IMR-90 (cell line): ENCODE results near the gene RTP5. TPM values are rescaled to one million over a fixed set of nuclear protein-coding genes. Genes with fewer than 3 reads are reported as not detected.

ENCODE experiments used
- ATAC-seq: fragments of 200-7000 bp; cut with Tn5 transposase; 2 replicates; pipeline ENCODE4 v1.9.1; 2020; ENCODE audit warnings: low read depth, mild to moderate bottlenecking, moderate library complexity
- BruUV-seq: library from RNA; stranded (reverse); fragments of 400-500 nt; replicated peaks from 2 replicates; lab custom pipeline; 2021; lab: Mats Ljungman, UMichigan
- CTCF ChIA-PET: fragments of 300-600 bp; formaldehyde crosslinking; extraction: SDS; loops from one replicate; lab custom pipeline; 2021; ENCODE audit warnings: antibody characterized with exemption; lab: Yijun Ruan, JAX
- POLR2A ChIA-PET: fragments of 300-600 bp; sonication (Branson Sonifier 250); formaldehyde crosslinking; loops from one replicate; lab custom pipeline; 2022; ENCODE audit warnings: antibody characterized with exemption; ENCODE audit not compliant: unreplicated experiment; lab: Charles Lee
- DNase-seq: peaks from one replicate; pipeline ENCODE4 v3.0.0; 2013
- H2AFZ ChIP-seq: replicated peaks from 2 replicates; pipeline ENCODE3; 2013; ENCODE audit warnings: low read length, mild to moderate bottlenecking; ENCODE audit not compliant: poor library complexity
- H2AK5ac ChIP-seq: 2 replicates; pipeline ENCODE4 v1.6.1; 2013; ENCODE audit warnings: low read depth, low read length, inconsistent platforms
- H2AK9ac ChIP-seq: replicated peaks from 2 replicates; pipeline ENCODE3; 2013; ENCODE audit warnings: mild to moderate bottlenecking, low read depth, low read length, moderate library complexity; ENCODE audit not compliant: poor library complexity
- H2BK120ac ChIP-seq: 2 replicates; pipeline ENCODE4 v1.6.1; 2013; ENCODE audit warnings: low read depth, low read length, inconsistent platforms
- H2BK15ac ChIP-seq: 3 replicates; pipeline ENCODE4 v1.6.1; 2013; ENCODE audit warnings: low read depth, low read length, inconsistent platforms
- H2BK20ac ChIP-seq: 2 replicates; pipeline ENCODE4 v1.6.1; 2013; ENCODE audit warnings: low read depth, mild to moderate bottlenecking, inconsistent platforms, low read length, moderate library complexity
- H2BK5ac ChIP-seq: 2 replicates; pipeline ENCODE4 v1.6.1; 2013; ENCODE audit warnings: mild to moderate bottlenecking, low read depth, low read length, inconsistent platforms; ENCODE audit not compliant: poor library complexity, severe bottlenecking
- H3K14ac ChIP-seq: replicated peaks from 2 replicates; pipeline ENCODE4 v1.6.1; 2013; ENCODE audit warnings: low read depth, low read length, inconsistent platforms
- H3K18ac ChIP-seq: 2 replicates; pipeline ENCODE4 v1.6.1; 2013; ENCODE audit warnings: low read depth, low read length, control low read depth
- H3K23ac ChIP-seq: 2 replicates; pipeline ENCODE4 v1.6.1; 2013; ENCODE audit warnings: low read depth, low read length, inconsistent platforms
- H3K27ac ChIP-seq: 2 replicates; pipeline ENCODE4 v1.5.1; 2013; ENCODE audit warnings: mild to moderate bottlenecking, control low read depth, low read length; ENCODE audit not compliant: insufficient read depth
- H3K27me3 ChIP-seq: 2 replicates; pipeline ENCODE4 v1.6.1; 2013; ENCODE audit warnings: low read length; ENCODE audit not compliant: control insufficient read depth, insufficient read depth
- H3K36me3 ChIP-seq: 2 replicates; pipeline ENCODE4 v1.6.1; 2013; ENCODE audit warnings: low read length, mixed read lengths; ENCODE audit not compliant: control insufficient read depth, insufficient read depth
- H3K4ac ChIP-seq: 2 replicates; pipeline ENCODE4 v1.6.1; 2013; ENCODE audit warnings: low read depth, low read length, inconsistent platforms
- H3K4me1 ChIP-seq: 2 replicates; pipeline ENCODE4 v1.6.1; 2013; ENCODE audit warnings: low read length, mixed read lengths; ENCODE audit not compliant: control insufficient read depth, insufficient read depth
- H3K4me2 ChIP-seq: 2 replicates; pipeline ENCODE4 v1.6.1; 2013; ENCODE audit warnings: low read depth, mild to moderate bottlenecking, control low read depth, low read length, moderate library complexity
- H3K4me3 ChIP-seq: 2 replicates; pipeline ENCODE4 v1.5.1; 2013; ENCODE audit warnings: low read depth, mild to moderate bottlenecking, control low read depth, low read length, moderate library complexity; ENCODE audit not compliant: insufficient read depth
- H3K56ac ChIP-seq: 2 replicates; pipeline ENCODE4 v1.6.1; 2013; ENCODE audit warnings: low read length, inconsistent platforms; ENCODE audit not compliant: insufficient read depth; ENCODE audit errors: extremely low read depth
- H3K79me1 ChIP-seq, 2 experiments: 2 replicates each; pipeline ENCODE4 v1.6.1; 2013; ENCODE audit warnings: low read length in 2 of 2, inconsistent platforms in 1 of 2, low read depth in 1 of 2
- H3K9ac ChIP-seq: 2 replicates; pipeline ENCODE4 v1.6.1; 2013; ENCODE audit warnings: low read depth, low read length, control low read depth
- H3K9me1 ChIP-seq: 2 replicates; pipeline ENCODE4 v1.6.1; 2013; ENCODE audit warnings: low read length, inconsistent platforms; ENCODE audit not compliant: insufficient read depth
- H3K9me3 ChIP-seq: 2 replicates; pipeline ENCODE4 v1.6.1; 2013; ENCODE audit warnings: low read length; ENCODE audit not compliant: control insufficient read depth, insufficient read depth
- H4K20me1 ChIP-seq: 2 replicates; pipeline ENCODE4 v1.6.1; 2013; ENCODE audit warnings: low read length, inconsistent platforms; ENCODE audit not compliant: insufficient read depth
- H4K5ac ChIP-seq: 2 replicates; pipeline ENCODE4 v1.6.1; 2013; ENCODE audit warnings: mild to moderate bottlenecking, low read depth, low read length, control low read depth
- H4K8ac ChIP-seq, 2 experiments: 2 replicates each; pipeline ENCODE4 v1.6.1; 2013; ENCODE audit warnings: low read depth in 2 of 2, low read length in 2 of 2, control low read depth in 1 of 2, inconsistent platforms in 1 of 2
- H4K91ac ChIP-seq: 2 replicates; pipeline ENCODE4 v1.6.1; 2013; ENCODE audit warnings: low read depth, low read length, inconsistent platforms; ENCODE audit not compliant: insufficient read depth
- BHLHE40 ChIP-seq: fragments of 150-350 bp; IDR thresholded peaks from 2 replicates; pipeline ENCODE4 v1.6.1; 2016; ENCODE audit warnings: mild to moderate bottlenecking, low read depth, low read length
- CEBPB ChIP-seq: IDR thresholded peaks from 2 replicates; pipeline ENCODE4 v1.6.1; 2012; ENCODE audit warnings: low read depth, low read length, improper control_type of control experiment
- CHD1 ChIP-seq: IDR thresholded peaks from 2 replicates; pipeline ENCODE4 v1.6.1; 2012; ENCODE audit warnings: low read depth, low read length, improper control_type of control experiment
- FOS ChIP-seq: fragments of 150-350 bp; IDR thresholded peaks from 2 replicates; pipeline ENCODE4 v1.6.1; 2016; ENCODE audit warnings: low read depth, low read length
- MAFK ChIP-seq: IDR thresholded peaks from 2 replicates; pipeline ENCODE4 v1.6.1; 2012; ENCODE audit warnings: low read depth, low read length, improper control_type of control experiment
- MAZ ChIP-seq: IDR thresholded peaks from 2 replicates; pipeline ENCODE4 v1.6.1; 2012; ENCODE audit warnings: low read depth, mild to moderate bottlenecking, low read length, improper control_type of control experiment, moderate library complexity, borderline replicate concordance
- MXI1 ChIP-seq: IDR thresholded peaks from 2 replicates; pipeline ENCODE4 v1.6.1; 2012; ENCODE audit warnings: low read depth, mild to moderate bottlenecking, low read length, moderate library complexity, borderline replicate concordance
- NFE2L2 ChIP-seq: fragments of 150-350 bp; IDR thresholded peaks from 2 replicates; pipeline ENCODE4 v1.6.1; 2016; ENCODE audit warnings: low read depth, mild to moderate bottlenecking, low read length
- POLR2A ChIP-seq: IDR thresholded peaks from 2 replicates; pipeline ENCODE4 v1.6.1; 2012; ENCODE audit warnings: mild to moderate bottlenecking, low read depth, low read length
- RAD21 ChIP-seq: IDR thresholded peaks from 2 replicates; pipeline ENCODE4 v1.6.1; 2012; ENCODE audit warnings: low read length, improper control_type of control experiment
- RCOR1 ChIP-seq: IDR thresholded peaks from 2 replicates; pipeline ENCODE4 v1.6.1; 2012; ENCODE audit warnings: mild to moderate bottlenecking, low read length, improper control_type of control experiment; ENCODE audit not compliant: insufficient replicate concordance
- RFX5 ChIP-seq: IDR thresholded peaks from 2 replicates; pipeline ENCODE4 v1.8.0; 2012; ENCODE audit warnings: low read depth, mild to moderate bottlenecking, low read length, moderate library complexity
- SMC3 ChIP-seq: fragments of 150-350 bp; IDR thresholded peaks from 2 replicates; pipeline ENCODE4 v1.6.1; 2016; ENCODE audit warnings: low read depth, mild to moderate bottlenecking, antibody characterized with exemption, low read length, moderate library complexity
- WGBS, 2 experiments: methylation state at CpG; one replicate each; pipeline versions ENCODE4 v1.1.5 to v1.1.7; 2013; ENCODE audit warnings: missing lambda C conversion rate in 2 of 2; ENCODE audit not compliant: insufficient read length in 1 of 2; ENCODE audit errors: extremely low coverage in 2 of 2; 5-methylcytosine and 5-hydroxymethylcytosine counted together
- dilution Hi-C: fragments of 300-500 bp; cut with HindIII; formaldehyde crosslinking; loops from one replicate; pipeline ENCODE4 v1.14.3; 2018; ENCODE audit warnings: low sequenced_read_pairs; ENCODE audit not compliant: unreplicated experiment
- in situ Hi-C: fragments of 300-500 bp; cut with MboI; formaldehyde crosslinking; loops from 3 replicates; pipeline ENCODE4 v1.14.3; 2019; ENCODE audit warnings: low sequenced_read_pairs, inconsistent platforms, mixed read lengths
- intact Hi-C: fragments of 100-400 bp; cut with micrococcal nuclease; formaldehyde crosslinking; loops from 2 replicates; pipeline ENCODE4 v1.10.0; 2022
- polyA plus RNA-seq, 3 experiments: library from polyadenylated mRNA; depleted of rRNA; stranded (reverse); fragments of >200 nt; gene quantifications; 2 replicates each; pipeline ENCODE4 v1.2.3, GENCODE V29; 2012; ENCODE audit warnings: low replicate concordance in 1 of 3
- total RNA-seq: library from RNA; depleted of rRNA; stranded (reverse); fragments of >200 nt; gene quantifications from 2 replicates; pipeline ENCODE4 v1.2.3, GENCODE V29; 2012
- TF ChIP-seq, protein P1 (sequence below): fragments of 150-350 bp; IDR thresholded peaks from 2 replicates; pipeline ENCODE4 v1.6.1; 2017; ENCODE audit warnings: mild to moderate bottlenecking, antibody characterized with exemption, low read length, low read depth
- TF ChIP-seq, protein P2 (sequence below): conservative IDR thresholded peaks from 2 replicates; pipeline ENCODE4 v1.5.1; 2012; ENCODE audit warnings: mild to moderate bottlenecking, low read depth, low read length, improper control_type of control experiment

The RTP5 gene
- total and polyA plus RNA-seq, 2 of the 4 experiments (the other 2 are of a cell fraction): not detected

DNA sequence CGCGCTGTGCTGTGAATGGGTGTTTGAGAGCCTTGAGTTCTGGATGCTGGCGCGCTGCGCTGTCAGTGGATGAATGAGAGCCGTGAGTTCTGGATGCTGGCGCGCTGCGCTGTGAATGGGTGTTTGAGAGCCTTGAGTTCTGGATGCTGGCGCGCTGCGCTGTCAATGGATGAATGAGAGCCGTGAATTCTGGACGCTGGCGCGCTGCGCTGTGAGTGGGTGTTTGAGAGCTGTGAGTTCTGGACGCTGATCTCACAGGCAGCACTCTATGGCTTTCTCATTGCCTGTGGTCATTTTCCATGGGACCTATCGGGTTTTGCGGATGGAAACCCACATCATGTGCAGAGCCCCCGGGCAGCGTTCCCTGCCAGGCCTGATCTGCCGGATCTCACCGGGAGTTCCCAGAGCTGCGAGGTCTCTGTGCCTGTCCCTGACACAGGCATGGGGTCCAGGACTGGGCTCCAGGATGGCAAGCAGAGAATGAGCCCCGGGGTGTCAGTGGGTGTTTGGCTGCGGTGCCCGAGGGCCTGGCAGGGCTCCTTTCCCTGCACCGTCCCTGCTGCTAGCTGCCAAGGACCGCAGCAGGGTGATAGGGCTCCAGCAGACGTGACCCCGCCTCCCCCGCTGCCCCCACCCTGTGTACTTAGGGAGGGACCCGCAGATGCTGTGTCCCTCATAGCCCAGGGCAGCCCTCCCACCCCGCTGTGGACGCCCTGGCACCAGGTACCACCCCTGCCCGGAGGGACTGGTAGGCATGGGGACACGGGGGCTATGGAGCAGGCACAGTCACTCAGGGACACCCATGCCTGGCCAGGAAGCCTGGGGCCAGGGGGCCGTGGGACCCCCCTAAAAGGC is 20.5 kb upstream of the RTP5 start:
- ATAC-seq: no peak
- CTCF ChIA-PET: no interaction called here
- H4K91ac ChIP-seq: no peak overlapping the region
- no peak for TF ChIP-seq SMC3
- no peak for TF ChIP-seq POLR2A
- no peak for TF ChIP-seq FOS
- TF ChIP-seq MAFK: no peak
- TF ChIP-seq, protein P1, sequence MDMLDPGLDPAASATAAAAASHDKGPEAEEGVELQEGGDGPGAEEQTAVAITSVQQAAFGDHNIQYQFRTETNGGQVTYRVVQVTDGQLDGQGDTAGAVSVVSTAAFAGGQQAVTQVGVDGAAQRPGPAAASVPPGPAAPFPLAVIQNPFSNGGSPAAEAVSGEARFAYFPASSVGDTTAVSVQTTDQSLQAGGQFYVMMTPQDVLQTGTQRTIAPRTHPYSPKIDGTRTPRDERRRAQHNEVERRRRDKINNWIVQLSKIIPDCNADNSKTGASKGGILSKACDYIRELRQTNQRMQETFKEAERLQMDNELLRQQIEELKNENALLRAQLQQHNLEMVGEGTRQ: no peak
- TF ChIP-seq, protein P2, sequence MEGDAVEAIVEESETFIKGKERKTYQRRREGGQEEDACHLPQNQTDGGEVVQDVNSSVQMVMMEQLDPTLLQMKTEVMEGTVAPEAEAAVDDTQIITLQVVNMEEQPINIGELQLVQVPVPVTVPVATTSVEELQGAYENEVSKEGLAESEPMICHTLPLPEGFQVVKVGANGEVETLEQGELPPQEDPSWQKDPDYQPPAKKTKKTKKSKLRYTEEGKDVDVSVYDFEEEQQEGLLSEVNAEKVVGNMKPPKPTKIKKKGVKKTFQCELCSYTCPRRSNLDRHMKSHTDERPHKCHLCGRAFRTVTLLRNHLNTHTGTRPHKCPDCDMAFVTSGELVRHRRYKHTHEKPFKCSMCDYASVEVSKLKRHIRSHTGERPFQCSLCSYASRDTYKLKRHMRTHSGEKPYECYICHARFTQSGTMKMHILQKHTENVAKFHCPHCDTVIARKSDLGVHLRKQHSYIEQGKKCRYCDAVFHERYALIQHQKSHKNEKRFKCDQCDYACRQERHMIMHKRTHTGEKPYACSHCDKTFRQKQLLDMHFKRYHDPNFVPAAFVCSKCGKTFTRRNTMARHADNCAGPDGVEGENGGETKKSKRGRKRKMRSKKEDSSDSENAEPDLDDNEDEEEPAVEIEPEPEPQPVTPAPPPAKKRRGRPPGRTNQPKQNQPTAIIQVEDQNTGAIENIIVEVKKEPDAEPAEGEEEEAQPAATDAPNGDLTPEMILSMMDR: no peak
- no peak for TF ChIP-seq NFE2L2
- no peak for TF ChIP-seq MXI1
- no peak for TF ChIP-seq BHLHE40
- TF ChIP-seq RCOR1: no peak
- no peak for TF ChIP-seq MAZ
- TF ChIP-seq RFX5: no peak
- TF ChIP-seq CHD1: no peak
- TF ChIP-seq CEBPB: no peak
- no peak for TF ChIP-seq RAD21

More for the DNA sequence above, 20.5 kb upstream of the RTP5 start:
- intact Hi-C loops (no loop called here), in situ Hi-C loops (no loop called here), dilution Hi-C loops (no loop called here)
- no peak overlapping the region for H2AK9ac ChIP-seq
- H3K9ac ChIP-seq: no peak overlapping the region
- no peak overlapping the region for H2AK5ac ChIP-seq
- H4K8ac ChIP-seq: no peak overlapping the region
- H3K27ac ChIP-seq: no peak overlapping the region
- H2AFZ ChIP-seq: no peak overlapping the region
- WGBS, 2 experiments: 70% methylated on average over 12 of the region's 39 CpGs; no CpG with 5 or more reads in 1 of the 2 experiments
- no peaks in the 10 kb centered on the region for H4K20me1 ChIP-seq
- no peak overlapping the region for H3K4me2 ChIP-seq
- no peaks in the 10 kb centered on the region for H3K9me1 ChIP-seq
- H3K14ac ChIP-seq: no peak overlapping the region
- DNase-seq: no peak
- H3K36me3 ChIP-seq: no peaks in the 10 kb centered on the region
- no peak overlapping the region for H2BK120ac ChIP-seq
- no peak overlapping the region for H2BK20ac ChIP-seq
- no peak overlapping the region for H2BK15ac ChIP-seq
- no peak overlapping the region for H4K5ac ChIP-seq
- H3K4me3 ChIP-seq: no peak overlapping the region
- no peak overlapping the region for H2BK5ac ChIP-seq
- H3K79me1 ChIP-seq: no peaks in the 10 kb centered on the region
- no peak overlapping the region for H3K18ac ChIP-seq
- peaks cover 11% of the 10 kb centered on the region for H3K27me3 ChIP-seq
- no peaks in the 10 kb centered on the region for H3K9me3 ChIP-seq
- H3K4ac ChIP-seq: no peak overlapping the region
- H3K23ac ChIP-seq: no peak overlapping the region
- H3K4me1 ChIP-seq: peaks cover 3% of the 10 kb centered on the region
- POLR2A ChIA-PET: no interaction called here
- BruUV-seq: no TSS peak
- no peak overlapping the region for H3K56ac ChIP-seq
